OCI-LY1 (cell line): ENCODE measurements around the gene SERP2.

ENCODE experiments used
- H2AFZ ChIP-seq: fragments of 200-600 bp; sonication (generic), shearing (Covaris generic); 2 replicates; pipeline ENCODE4 v1.6.0; 2014; ENCODE audit warnings: antibody characterized with exemption, mild to moderate bottlenecking, low read length
- H3F3A ChIP-seq: fragments of 200-600 bp; sonication (generic), shearing (Covaris generic); 2 replicates; pipeline ENCODE4 v1.6.0; 2014; ENCODE audit warnings: mild to moderate bottlenecking, antibody characterized with exemption, low read length, moderate library complexity; ENCODE audit not compliant: insufficient read depth
- H3K27ac ChIP-seq: fragments of 200-600 bp; sonication (generic); 2 replicates; pipeline ENCODE4 v1.5.1; 2014; ENCODE audit warnings: low read length, mixed run types, mild to moderate bottlenecking, low read depth; ENCODE audit not compliant: poor library complexity, severe bottlenecking
- H3K27me3 ChIP-seq: fragments of 200-600 bp; sonication (generic); 2 replicates; pipeline ENCODE4 v1.6.0; 2014; ENCODE audit warnings: antibody characterized with exemption, mild to moderate bottlenecking, low read length, moderate library complexity; ENCODE audit not compliant: insufficient read depth
- H3K36me3 ChIP-seq: fragments of 200-600 bp; sonication (generic); 2 replicates; pipeline ENCODE4 v1.6.1; 2014; ENCODE audit warnings: mild to moderate bottlenecking, antibody characterized with exemption, low read length, moderate library complexity, mixed read lengths; ENCODE audit not compliant: insufficient read depth
- H3K4me1 ChIP-seq: fragments of 200-600 bp; sonication (generic); 2 replicates; pipeline ENCODE4 v1.5.1; 2014; ENCODE audit warnings: mild to moderate bottlenecking, low read length, moderate library complexity; ENCODE audit not compliant: insufficient read depth, severe bottlenecking
- H3K4me2 ChIP-seq: fragments of 200-600 bp; sonication (generic), shearing (Covaris generic); 2 replicates; pipeline ENCODE4 v1.6.1; 2014; ENCODE audit warnings: low read length
- H3K4me3 ChIP-seq: fragments of 200-600 bp; sonication (generic); 2 replicates; pipeline ENCODE4 v1.5.1; 2014; ENCODE audit warnings: low read length, low read depth, mild to moderate bottlenecking, mixed read lengths; ENCODE audit not compliant: poor library complexity, severe bottlenecking
- H3K79me2 ChIP-seq: fragments of 200-600 bp; shearing (Covaris generic); 2 replicates; pipeline ENCODE4 v1.6.1; 2016; ENCODE audit warnings: mixed run types, low read length, mixed read lengths; ENCODE audit not compliant: insufficient read depth
- H3K9ac ChIP-seq: fragments of 200-600 bp; sonication (generic), shearing (Covaris generic); 2 replicates; pipeline ENCODE4 v1.6.1; 2014; ENCODE audit warnings: mild to moderate bottlenecking, low read length, mixed read lengths
- H3K9me2 ChIP-seq: fragments of 200-600 bp; sonication (generic), shearing (Covaris generic); 2 replicates; pipeline ENCODE4 v1.6.1; 2014; ENCODE audit warnings: low read depth, mild to moderate bottlenecking, low read length, mixed read lengths
- H3K9me3 ChIP-seq: fragments of 200-600 bp; shearing (Covaris generic); 2 replicates; pipeline ENCODE4 v1.6.1; 2014; ENCODE audit warnings: low read length, mixed read lengths
- H4K20me1 ChIP-seq: fragments of 200-600 bp; sonication (generic), shearing (Covaris generic); 2 replicates; pipeline ENCODE4 v1.6.0; 2016; ENCODE audit warnings: mild to moderate bottlenecking, low read length; ENCODE audit not compliant: insufficient read depth
- EZH2 ChIP-seq: fragments of 200-600 bp; sonication (generic), shearing (Covaris generic); IDR thresholded peaks from 2 replicates; pipeline ENCODE4 v1.8.0; 2017; ENCODE audit warnings: borderline replicate concordance, mixed run types, mild to moderate bottlenecking, antibody characterized with exemption, low read length, moderate library complexity, mixed read lengths
- TF ChIP-seq, protein P1 (sequence below): fragments of 200-600 bp; sonication (generic), shearing (Covaris generic); IDR thresholded peaks from 2 replicates; pipeline ENCODE4 v1.5.1; 2017; ENCODE audit warnings: mild to moderate bottlenecking, antibody characterized with exemption, low read length, moderate library complexity, mixed read lengths

SERP2 gene

GRCh38 chr13:44346534-44346933 lies 27.1 kb upstream of the SERP2 start:
- H2AFZ ChIP-seq: no peak overlapping the region
- no peaks in the 10 kb centered on the region for H3K36me3 ChIP-seq
- H3K27me3 ChIP-seq: no peaks in the 10 kb centered on the region
- no peaks in the 10 kb centered on the region for H3F3A ChIP-seq
- H3K27ac ChIP-seq: no peak overlapping the region
- H3K79me2 ChIP-seq: no peaks in the 10 kb centered on the region
- H3K4me3 ChIP-seq: no peak overlapping the region
- TF ChIP-seq, protein P1, sequence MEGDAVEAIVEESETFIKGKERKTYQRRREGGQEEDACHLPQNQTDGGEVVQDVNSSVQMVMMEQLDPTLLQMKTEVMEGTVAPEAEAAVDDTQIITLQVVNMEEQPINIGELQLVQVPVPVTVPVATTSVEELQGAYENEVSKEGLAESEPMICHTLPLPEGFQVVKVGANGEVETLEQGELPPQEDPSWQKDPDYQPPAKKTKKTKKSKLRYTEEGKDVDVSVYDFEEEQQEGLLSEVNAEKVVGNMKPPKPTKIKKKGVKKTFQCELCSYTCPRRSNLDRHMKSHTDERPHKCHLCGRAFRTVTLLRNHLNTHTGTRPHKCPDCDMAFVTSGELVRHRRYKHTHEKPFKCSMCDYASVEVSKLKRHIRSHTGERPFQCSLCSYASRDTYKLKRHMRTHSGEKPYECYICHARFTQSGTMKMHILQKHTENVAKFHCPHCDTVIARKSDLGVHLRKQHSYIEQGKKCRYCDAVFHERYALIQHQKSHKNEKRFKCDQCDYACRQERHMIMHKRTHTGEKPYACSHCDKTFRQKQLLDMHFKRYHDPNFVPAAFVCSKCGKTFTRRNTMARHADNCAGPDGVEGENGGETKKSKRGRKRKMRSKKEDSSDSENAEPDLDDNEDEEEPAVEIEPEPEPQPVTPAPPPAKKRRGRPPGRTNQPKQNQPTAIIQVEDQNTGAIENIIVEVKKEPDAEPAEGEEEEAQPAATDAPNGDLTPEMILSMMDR: no peak
- TF ChIP-seq EZH2: no peak
- no peaks in the 10 kb centered on the region for H4K20me1 ChIP-seq
- H3K4me1 ChIP-seq: no peaks in the 10 kb centered on the region
- no peaks in the 10 kb centered on the region for H3K9me2 ChIP-seq
- H3K9me3 ChIP-seq: no peaks in the 10 kb centered on the region
- H3K4me2 ChIP-seq: no peak overlapping the region
- no peak overlapping the region for H3K9ac ChIP-seq

GRCh38 chr13:44347301-44347700 lies 26.3 kb upstream of the SERP2 start:
- H3F3A ChIP-seq: no peaks in the 10 kb centered on the region
- H3K27me3 ChIP-seq: no peaks in the 10 kb centered on the region
- H3K9ac ChIP-seq: no peak overlapping the region
- H3K4me2 ChIP-seq: no peak overlapping the region
- no peaks in the 10 kb centered on the region for H3K4me1 ChIP-seq
- TF ChIP-seq, protein P1: no peak
- TF ChIP-seq EZH2: no peak
- no peak overlapping the region for H3K4me3 ChIP-seq
- no peaks in the 10 kb centered on the region for H3K9me2 ChIP-seq
- no peaks in the 10 kb centered on the region for H3K79me2 ChIP-seq
- no peak overlapping the region for H2AFZ ChIP-seq
- no peaks in the 10 kb centered on the region for H3K9me3 ChIP-seq
- H3K27ac ChIP-seq: no peak overlapping the region
- no peaks in the 10 kb centered on the region for H4K20me1 ChIP-seq
- no peaks in the 10 kb centered on the region for H3K36me3 ChIP-seq

- no peaks in the 10 kb centered on the region for H3K9me3 ChIP-seq
- no peaks in the 10 kb centered on the region for H3F3A ChIP-seq
- no peaks in the 10 kb centered on the region for H3K4me1 ChIP-seq
- no peaks in the 10 kb centered on the region for H4K20me1 ChIP-seq
- H3K4me2 ChIP-seq: no peak overlapping the region
- no peak overlapping the region for H3K4me3 ChIP-seq
- TF ChIP-seq EZH2: no peak
- TF ChIP-seq, protein P1: no peak
- no peak overlapping the region for H3K9ac ChIP-seq
- H3K27me3 ChIP-seq: no peaks in the 10 kb centered on the region
- H3K27ac ChIP-seq: no peak overlapping the region
- H3K36me3 ChIP-seq: no peaks in the 10 kb centered on the region
- no peak overlapping the region for H2AFZ ChIP-seq
- no peaks in the 10 kb centered on the region for H3K79me2 ChIP-seq
- no peaks in the 10 kb centered on the region for H3K9me2 ChIP-seq
Measured at GRCh38 chr13:44347949-44348348, 25.7 kb upstream of the SERP2 start.
